ENCODE data around the gene IRF8.

GRCh38 chr16:85913141-85913601, 14.2 kb downstream of the IRF8 start:
- TF ChIP-seq CTCF (IDR thresholded peaks at IDR 0.05; ENCODE audit: low read depth, low read length, poor library complexity, severe bottlenecking) (no peak), EZH2phosphoT487 (IDR thresholded peaks at IDR 0.05; ENCODE audit: borderline replicate concordance, low read length) (no peak)

Data from DOHH2 (cell line).